Activated CD4-positive, alpha-beta T cell treated with anti-CD3 and anti-CD28 coated beads for 36 hours (primary cell): ENCODE data around the gene C12orf43. TPM values are rescaled to one million over a fixed set of nuclear protein-coding genes. Genes with fewer than 3 reads are reported as not detected.

Experiments
- ATAC-seq: fragments of 200-7000 bp; cut with Tn5 transposase; one replicate; pipeline ENCODE4 v1.10.0; 2021; ENCODE audit warnings: mild to moderate bottlenecking, moderate library complexity
- CTCF ChIA-PET: fragments of 350-600 bp; sonication (Branson Sonifier 250); formaldehyde crosslinking; loops from one replicate; lab custom pipeline; 2021; ENCODE audit warnings: antibody characterized with exemption; lab: Charles Lee
- POLR2A ChIA-PET: fragments of 350-600 bp; sonication (Branson Sonifier 250); formaldehyde crosslinking; loops from one replicate; lab custom pipeline; 2021; ENCODE audit warnings: antibody characterized with exemption, inconsistent platforms; lab: Charles Lee
- DNase-seq: peaks from one replicate; pipeline ENCODE4 v3.0.0-alpha.2; 2020
- H3K27ac Mint-ChIP-seq: one replicate; pipeline ENCODE4 v1.8.0; 2021; ENCODE audit warnings: mixed read lengths
- H3K27me3 Mint-ChIP-seq: one replicate; pipeline ENCODE4 v1.8.0; 2021; ENCODE audit warnings: mixed read lengths
- H3K36me3 Mint-ChIP-seq: one replicate; pipeline ENCODE4 v1.8.0; 2021; ENCODE audit warnings: low read depth, mixed read lengths
- H3K4me1 Mint-ChIP-seq: one replicate; pipeline ENCODE4 v1.8.0; 2021; ENCODE audit warnings: mixed read lengths
- H3K4me3 Mint-ChIP-seq: one replicate; pipeline ENCODE4 v1.8.0; 2021; ENCODE audit warnings: mild to moderate bottlenecking, moderate library complexity, mixed read lengths
- H3K9me3 Mint-ChIP-seq: one replicate; pipeline ENCODE4 v1.8.0; 2021; ENCODE audit warnings: low read depth, mixed read lengths
- intact Hi-C, 2 experiments: fragments of 100-400 bp; cut with DNase I in 1 of 2; cut with micrococcal nuclease in 1 of 2; formaldehyde crosslinking; loops; one replicate each; pipeline versions ENCODE4 v1.14.2 to v1.15.1; 2022 to 2024; cut with DNase I, micrococcal nuclease
- total RNA-seq, 2 experiments: library from RNA; stranded (reverse); gene quantifications; one replicate each; pipeline ENCODE4 v1.2.3, GENCODE V29; 2021

Gene C12orf43
- total RNA-seq, 2 experiments from 2014 or later: 22.8 to 23.8 TPM

GRCh38 chr12:121010860-121011259 is 5.4 kb downstream of the C12orf43 start:
- intact Hi-C loops: no loop called here
- H3K4me3 Mint-ChIP-seq: no peak overlapping the region
- peaks cover 12% of the 10 kb centered on the region for H3K4me1 Mint-ChIP-seq
- DNase-seq (no peak), ATAC-seq (no peak)
- no peaks in the 10 kb centered on the region for H3K27me3 Mint-ChIP-seq
- H3K36me3 Mint-ChIP-seq: peaks cover 47% of the 10 kb centered on the region
- H3K9me3 Mint-ChIP-seq: no peaks in the 10 kb centered on the region
- CTCF ChIA-PET: interaction anchor here (2.0 kb wide), 1 partner anchor 49 kb away, joined by 11 read pairs; no protein-coding TSS in a partner anchor
- H3K27ac Mint-ChIP-seq: no peak overlapping the region
- POLR2A ChIA-PET: no interaction called here

DNA sequence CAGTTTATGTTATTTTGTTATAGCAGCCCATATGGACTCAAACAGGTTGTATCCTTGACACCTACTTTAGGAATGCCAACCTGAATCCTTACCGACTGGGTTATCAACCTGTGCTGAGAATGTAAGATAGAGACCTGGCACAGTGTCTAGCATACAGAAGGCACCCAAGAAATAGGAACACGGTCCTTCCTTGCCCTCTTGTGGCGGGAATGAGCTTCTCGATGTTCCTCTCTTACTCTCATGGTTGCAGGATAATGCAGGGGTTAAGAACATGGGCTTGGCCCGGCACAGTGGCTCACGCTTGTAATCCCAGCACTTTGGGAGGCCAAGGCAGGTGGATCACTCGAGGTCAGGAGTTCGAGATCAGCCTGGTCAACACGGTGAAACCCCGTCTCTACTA is 6.5 kb downstream of the C12orf43 start:
- H3K36me3 Mint-ChIP-seq: peaks cover 52% of the 10 kb centered on the region

GRCh38 chr12:121008347-121009098 is 7.8 kb downstream of the C12orf43 start:
- Mint-ChIP-seq H3K4me1 (no peaks in the 10 kb centered on the region), H3K9me3 (no peaks in the 10 kb centered on the region), H3K4me3 (no peak overlapping the region), H3K27me3 (no peaks in the 10 kb centered on the region), H3K27ac (no peak overlapping the region), H3K36me3 (peaks cover 60% of the 10 kb centered on the region)
- ChIA-PET CTCF (interaction anchor here (0.6 kb wide), 1 partner anchor 298 kb away, joined by 3 read pairs; the partner anchor contains the start of gene UNC119B), POLR2A (no interaction called here)
- intact Hi-C loops: loop anchor here in 1 of 2 experiments (5.0 kb wide), 1 partner anchor 89 kb away; no protein-coding TSS in a partner anchor
- no peak for ATAC-seq
- no peak for DNase-seq

More for the DNA sequence above, 6.5 kb downstream of the C12orf43 start:
- Mint-ChIP-seq H3K27ac (no peak overlapping the region), H3K4me1 (peaks cover 2% of the 10 kb centered on the region), H3K27me3 (no peaks in the 10 kb centered on the region), H3K9me3 (no peaks in the 10 kb centered on the region), H3K4me3 (no peak overlapping the region)
- intact Hi-C loops: loop anchor here in 1 of 2 experiments (5.0 kb wide), 1 partner anchor 88 kb away; no protein-coding TSS in a partner anchor
- no peak for DNase-seq
- CTCF ChIA-PET: interaction anchor here (0.6 to 2.0 kb wide), 3 partner anchors 50 to 540 kb away, joined by 3 to 11 read pairs (median 3); no protein-coding TSS in a partner anchor
- POLR2A ChIA-PET: interaction anchor here (0.7 kb wide), 1 partner anchor 25 kb away, joined by 4 read pairs; no protein-coding TSS in a partner anchor
- ATAC-seq: no peak

DNA sequence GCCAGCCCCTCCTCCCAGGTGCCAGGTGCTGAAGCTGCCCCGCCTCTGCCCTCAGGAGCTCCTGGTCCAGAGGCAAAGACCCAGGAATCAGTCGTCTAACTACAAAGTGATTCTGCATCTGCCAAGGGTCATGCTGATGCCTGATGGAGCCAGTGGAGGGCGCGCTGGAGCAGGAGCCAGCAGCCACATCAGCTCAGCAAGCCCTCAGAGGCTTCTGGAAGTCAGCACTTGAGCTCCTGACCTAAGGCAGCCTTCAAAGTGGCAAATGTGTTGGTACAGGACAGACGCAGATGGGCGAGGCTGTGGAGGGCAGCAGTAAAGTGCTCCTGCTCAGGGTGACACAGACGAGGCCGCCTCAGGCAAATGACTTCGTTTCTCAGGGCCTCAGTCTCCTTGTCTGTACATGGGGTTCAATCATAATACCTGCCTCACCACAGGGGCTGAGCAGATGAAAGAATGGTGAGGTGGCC is 10.9 kb downstream of the C12orf43 start:
- H3K4me3 Mint-ChIP-seq: no peak overlapping the region
- intact Hi-C loops: loop anchor here (1.0 to 5.0 kb wide), 4 partner anchors 55 to 105 kb away; no protein-coding TSS in a partner anchor
- POLR2A ChIA-PET: interaction anchor here (0.6 to 0.7 kb wide), 3 partner anchors 275 to 641 kb away, joined by 3 read pairs; no protein-coding TSS in a partner anchor
- peaks cover 51% of the 10 kb centered on the region for H3K36me3 Mint-ChIP-seq
- H3K27me3 Mint-ChIP-seq: no peaks in the 10 kb centered on the region
- CTCF ChIA-PET: interaction anchor here (0.5 to 5.3 kb wide), 23 partner anchors 11 to 696 kb away, joined by 3 to 36 read pairs (median 4); partner anchors contain the start of gene C12orf43
- peak; percentile 87 for ATAC-seq
- DNase-seq: peak; percentile 83
- peak overlapping the region; percentile 31 for H3K27ac Mint-ChIP-seq
- H3K4me1 Mint-ChIP-seq: no peaks in the 10 kb centered on the region
- H3K9me3 Mint-ChIP-seq: no peaks in the 10 kb centered on the region

DNA sequence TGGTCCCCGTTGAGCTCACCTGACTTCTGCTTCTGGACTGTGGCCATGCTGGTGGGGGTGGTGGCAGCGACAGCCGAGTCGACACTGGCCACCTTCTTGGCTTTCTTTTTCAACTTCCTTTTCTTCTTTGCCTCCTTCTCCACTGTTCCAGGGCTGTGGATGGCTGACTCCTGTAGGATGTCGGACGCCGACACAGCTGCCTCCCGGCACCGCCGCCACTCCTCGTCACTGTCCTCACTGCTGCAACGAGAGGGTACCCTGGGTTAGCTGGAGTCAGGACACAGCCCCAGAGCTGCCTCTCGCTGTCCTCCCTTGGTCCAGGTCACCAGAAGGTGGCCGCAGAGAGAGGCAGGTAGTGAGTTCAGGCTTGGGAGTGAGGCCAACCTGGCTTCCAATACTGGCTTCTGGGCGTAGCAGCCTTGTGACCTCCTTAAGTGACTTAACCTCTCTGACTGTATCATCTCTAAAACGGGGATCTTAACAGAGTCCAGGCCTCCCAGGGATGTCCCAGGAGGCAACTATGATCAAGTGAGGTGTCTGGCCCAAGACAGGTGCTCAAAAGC is 12.0 kb downstream of the C12orf43 start:
- intact Hi-C loops: no loop called here
- Mint-ChIP-seq H3K27ac (no peak overlapping the region), H3K4me1 (no peaks in the 10 kb centered on the region), H3K4me3 (no peak overlapping the region), H3K27me3 (no peaks in the 10 kb centered on the region), H3K9me3 (no peaks in the 10 kb centered on the region), H3K36me3 (peaks cover 49% of the 10 kb centered on the region)
- DNase-seq: no peak
- ATAC-seq: no peak
- POLR2A ChIA-PET: no interaction called here
- CTCF ChIA-PET: interaction anchor here (0.7 to 5.3 kb wide), 8 partner anchors 23 to 421 kb away, joined by 3 to 36 read pairs (median 4); partner anchors contain the start of gene P2RX7

- DNase-seq (no peak), ATAC-seq (no peak)
- POLR2A ChIA-PET: no interaction called here
- no peaks in the 10 kb centered on the region for H3K9me3 Mint-ChIP-seq
- no peak overlapping the region for H3K4me3 Mint-ChIP-seq
- intact Hi-C loops: no loop called here
- CTCF ChIA-PET: interaction anchor here (0.7 to 5.3 kb wide), 4 partner anchors 55 to 221 kb away, joined by 3 to 36 read pairs (median 4); partner anchors contain the start of gene P2RX7
- H3K27me3 Mint-ChIP-seq: no peaks in the 10 kb centered on the region
- peaks cover 42% of the 10 kb centered on the region for H3K36me3 Mint-ChIP-seq
- no peak overlapping the region for H3K27ac Mint-ChIP-seq
- H3K4me1 Mint-ChIP-seq: no peaks in the 10 kb centered on the region
These were observed 12.6 kb downstream of the C12orf43 start for GRCh38 chr12:121003650-121004049.

DNA sequence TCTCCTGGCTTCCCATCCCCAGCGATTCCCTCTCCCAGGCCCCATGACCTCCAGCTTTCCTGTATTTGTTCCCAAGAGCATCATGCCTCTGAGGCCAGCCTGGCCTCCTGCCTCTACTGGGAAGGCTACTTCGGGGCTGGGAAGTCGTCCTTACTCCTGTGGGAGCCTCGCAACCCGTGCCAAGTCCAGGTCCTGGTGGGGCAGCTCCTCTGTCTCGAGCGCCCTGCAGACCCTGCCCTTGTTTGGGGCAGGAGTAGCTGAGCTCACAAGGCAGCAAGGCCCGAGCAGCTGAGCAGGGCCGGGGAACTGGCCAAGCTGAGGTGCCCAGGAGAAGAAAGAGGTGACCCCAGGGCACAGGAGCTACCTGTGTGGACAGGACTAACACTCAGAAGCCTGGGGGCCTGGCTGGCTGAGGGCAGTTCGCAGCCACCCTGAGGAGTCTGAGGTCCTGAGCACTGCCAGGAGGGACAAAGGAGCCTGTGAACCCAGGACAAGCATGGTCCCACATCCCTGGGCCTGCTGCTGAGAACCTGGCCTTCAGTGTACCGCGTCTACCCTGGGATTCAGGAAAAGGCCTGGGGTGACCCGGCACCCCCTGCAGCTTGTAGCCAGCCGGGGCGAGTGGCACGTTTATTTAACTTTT is 14.3 kb downstream of the C12orf43 start:
- ATAC-seq (no peak), DNase-seq (no peak)
- Mint-ChIP-seq H3K27me3 (no peaks in the 10 kb centered on the region), H3K27ac (no peak overlapping the region), H3K4me1 (no peaks in the 10 kb centered on the region), H3K4me3 (no peak overlapping the region), H3K9me3 (no peaks in the 10 kb centered on the region), H3K36me3 (peaks cover 28% of the 10 kb centered on the region)
- ChIA-PET CTCF (interaction anchor here (0.6 to 1.4 kb wide), 4 partner anchors 30 to 94 kb away, joined by 3 to 5 read pairs (median 4); no protein-coding TSS in a partner anchor), POLR2A (no interaction called here)
- intact Hi-C loops: no loop called here

DNA sequence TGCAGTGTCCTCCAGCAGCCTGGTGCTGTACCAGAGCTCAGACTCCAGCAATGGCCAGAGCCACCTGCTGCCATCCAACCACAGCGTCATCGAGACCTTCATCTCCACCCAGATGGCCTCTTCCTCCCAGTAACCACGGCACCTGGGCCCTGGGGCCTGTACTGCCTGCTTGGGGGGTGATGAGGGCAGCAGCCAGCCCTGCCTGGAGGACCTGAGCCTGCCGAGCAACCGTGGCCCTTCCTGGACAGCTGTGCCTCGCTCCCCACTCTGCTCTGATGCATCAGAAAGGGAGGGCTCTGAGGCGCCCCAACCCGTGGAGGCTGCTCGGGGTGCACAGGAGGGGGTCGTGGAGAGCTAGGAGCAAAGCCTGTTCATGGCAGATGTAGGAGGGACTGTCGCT is 15.2 kb downstream of the C12orf43 start:
- ChIA-PET CTCF (interaction anchor here (0.5 to 1.7 kb wide), 2 partner anchors 58 to 220 kb away, joined by 3 to 4 read pairs; no protein-coding TSS in a partner anchor), POLR2A (interaction anchor here (0.5 kb wide), 1 partner anchor 599 kb away, joined by 11 read pairs; no protein-coding TSS in a partner anchor)
- DNase-seq (no peak), ATAC-seq (no peak)
- H3K27me3 Mint-ChIP-seq: no peaks in the 10 kb centered on the region
- no peak overlapping the region for H3K27ac Mint-ChIP-seq
- H3K9me3 Mint-ChIP-seq: no peaks in the 10 kb centered on the region
- H3K36me3 Mint-ChIP-seq: peaks cover 22% of the 10 kb centered on the region
- no peaks in the 10 kb centered on the region for H3K4me1 Mint-ChIP-seq
- no peak overlapping the region for H3K4me3 Mint-ChIP-seq
- intact Hi-C loops: no loop called here

- intact Hi-C loops: no loop called here
- H3K27me3 Mint-ChIP-seq: no peaks in the 10 kb centered on the region
- H3K36me3 Mint-ChIP-seq: peaks cover 21% of the 10 kb centered on the region
- CTCF ChIA-PET: interaction anchor here (1.7 kb wide), 1 partner anchor 59 kb away, joined by 4 read pairs; no protein-coding TSS in a partner anchor
- no peak overlapping the region for H3K4me3 Mint-ChIP-seq
- ATAC-seq (no peak), DNase-seq (no peak)
- no peak overlapping the region for H3K27ac Mint-ChIP-seq
- POLR2A ChIA-PET: no interaction called here
- H3K9me3 Mint-ChIP-seq: no peaks in the 10 kb centered on the region
- H3K4me1 Mint-ChIP-seq: no peaks in the 10 kb centered on the region
These were observed 15.8 kb downstream of the C12orf43 start for GRCh38 chr12:121000530-121000929.

- no peaks in the 10 kb centered on the region for H3K4me1 Mint-ChIP-seq
- CTCF ChIA-PET: interaction anchor here (1.7 kb wide), 1 partner anchor 60 kb away, joined by 4 read pairs; no protein-coding TSS in a partner anchor
- intact Hi-C loops: no loop called here
- peak; percentile 58 for ATAC-seq
- no peak for DNase-seq
- H3K27me3 Mint-ChIP-seq: peaks cover 10% of the 10 kb centered on the region
- H3K4me3 Mint-ChIP-seq: no peak overlapping the region
- H3K27ac Mint-ChIP-seq: no peak overlapping the region
- no peaks in the 10 kb centered on the region for H3K9me3 Mint-ChIP-seq
- POLR2A ChIA-PET: no interaction called here
- peaks cover 12% of the 10 kb centered on the region for H3K36me3 Mint-ChIP-seq
These were observed 16.8 kb downstream of the C12orf43 start for GRCh38 chr12:120999191-121000120.
